HEK293 (cell line): ENCODE measurements around the gene MEMO1.
"Not testable (repeated sequence)": the region's sequence is repeated elsewhere in the genome, so short reads cannot be mapped to it uniquely, and the experiment has no call there.

Experiments used
- CTCF ChIP-seq: fragments of 450-650 bp; formaldehyde crosslinking; IDR thresholded peaks from 2 replicates; pipeline ENCODE4 v1.5.1; 2016; ENCODE audit warnings: missing biosample characterization, missing genetic modification characterization
- KLF10 ChIP-seq: fragments of 450-650 bp; IDR thresholded peaks from 2 replicates; pipeline ENCODE4 v1.5.1; 2018; ENCODE audit warnings: missing biosample characterization, mild to moderate bottlenecking, missing genetic modification characterization
- REST ChIP-seq: fragments of 450-650 bp; formaldehyde crosslinking; IDR thresholded peaks from 2 replicates; pipeline ENCODE4 v1.5.1; 2016; ENCODE audit warnings: missing biosample characterization, missing genetic modification characterization
- ZBTB8A ChIP-seq: fragments of 450-650 bp; formaldehyde crosslinking; IDR thresholded peaks from 2 replicates; pipeline ENCODE4 v1.5.1; 2016; ENCODE audit warnings: missing biosample characterization, missing genetic modification characterization
- ZNF138 ChIP-seq: fragments of 450-650 bp; formaldehyde crosslinking; IDR thresholded peaks from 2 replicates; pipeline ENCODE4 v1.5.1; 2016; ENCODE audit warnings: missing biosample characterization, missing genetic modification characterization, borderline replicate concordance
- ZNF18 ChIP-seq: fragments of 450-650 bp; formaldehyde crosslinking; IDR thresholded peaks from 2 replicates; pipeline ENCODE4 v1.5.1; 2016; ENCODE audit warnings: missing biosample characterization, missing genetic modification characterization
- ZNF521 ChIP-seq: fragments of 450-650 bp; formaldehyde crosslinking; IDR thresholded peaks from 2 replicates; pipeline ENCODE4 v1.5.1; 2017; ENCODE audit warnings: missing biosample characterization, mild to moderate bottlenecking, missing genetic modification characterization

- not testable (repeated sequence) for TF ChIP-seq ZNF18 (tag by site-specific recombination); CTCF; ZBTB8A (tag by site-specific recombination); KLF10 (tag by site-specific recombination); REST; ZNF521; ZNF138 (tag by site-specific recombination)
Observed at GRCh38 chr2:32010280-32010669, 533 bp downstream of the MEMO1 start.
